A549 (cell line): ENCODE results near the gene PDIA5. TPM values are rescaled to one million over a fixed set of nuclear protein-coding genes. Genes with fewer than 3 reads are reported as not detected.

Source experiments
- ATAC-seq, 2 experiments: fragments of 200-7000 bp in 1 of 2; fragments of >200 bp in 1 of 2; cut with Nextera tagmentation in 1 of 2; cut with Tn5 transposase in 1 of 2; 3 replicates each; pipeline versions ENCODE4 v1.8.0 to v1.9.1; 2018 to 2020; ENCODE audit warnings: mild to moderate bottlenecking in 1 of 2, moderate library complexity in 1 of 2
- CTCF ChIA-PET: fragments of 300-600 bp; sonication (Branson Sonifier 250); formaldehyde crosslinking; extraction: SDS; loops from one replicate; lab custom pipeline; 2021; ENCODE audit warnings: antibody characterized with exemption, inconsistent platforms; lab: Yijun Ruan, JAX
- POLR2A ChIA-PET: fragments of 350-600 bp; formaldehyde crosslinking; extraction: SDS; loops from one replicate; lab custom pipeline; 2021; ENCODE audit warnings: antibody characterized with exemption, inconsistent platforms; lab: Yijun Ruan, JAX
- DNase-seq, 2 experiments: peaks; one replicate each; pipeline versions ENCODE4 v3.0.0 to v3.0.0-alpha.2; 2011 to 2016; ENCODE audit warnings: low read depth in 1 of 2, low spot score in 1 of 2
- FAIRE-seq: peaks from 2 replicates; lab custom pipeline; 2011; peaks lifted over from hg19 to GRCh38; lab: Jason Lieb, UNC
- H3K27ac ChIP-seq, 2 experiments: fragments of >200 bp; sonication (Bioruptor Twin); formaldehyde crosslinking; 3 replicates each; pipeline ENCODE4 v1.5.1; 2016 to 2017
- H3K4me1 ChIP-seq: fragments of >200 bp; sonication (Bioruptor Twin); formaldehyde crosslinking; 3 replicates; pipeline ENCODE4 v1.6.1; 2016
- H3K4me2 ChIP-seq: fragments of >200 bp; sonication (Bioruptor Twin); formaldehyde crosslinking; 3 replicates; pipeline ENCODE4 v1.6.1; 2016
- H3K4me3 ChIP-seq: fragments of >200 bp; sonication (Bioruptor Twin); formaldehyde crosslinking; 3 replicates; pipeline ENCODE4 v1.5.1; 2016
- H3K9me3 ChIP-seq: fragments of >200 bp; sonication (Bioruptor Twin); formaldehyde crosslinking; 3 replicates; pipeline ENCODE4 v1.6.1; 2016
- EHMT2 ChIP-seq: fragments of 200-600 bp; sonication (generic); IDR thresholded peaks from 2 replicates; pipeline ENCODE4 v1.6.1; 2016; ENCODE audit warnings: antibody characterized with exemption, low read depth, mild to moderate bottlenecking, moderate library complexity
- FOXS1 ChIP-seq: fragments of 250-450 bp; sonication (Bioruptor Pico); IDR thresholded peaks from 2 replicates; pipeline ENCODE4 v1.5.0; 2020; ENCODE audit warnings: mild to moderate bottlenecking, moderate library complexity
- HDAC2 ChIP-seq: fragments of 200-600 bp; sonication (generic); IDR thresholded peaks from 2 replicates; pipeline ENCODE4 v1.6.1; 2016
- HOXB13 ChIP-seq: fragments of 250-450 bp; sonication (Bioruptor Pico); IDR thresholded peaks from 2 replicates; pipeline ENCODE4 v1.5.0; 2020; ENCODE audit warnings: low read depth, mild to moderate bottlenecking, moderate library complexity
- JUNB ChIP-seq: fragments of >200 bp; sonication (Bioruptor Twin); formaldehyde crosslinking; IDR thresholded peaks from 2 replicates; pipeline ENCODE4 v1.6.1; 2016
- MAFK ChIP-seq: fragments of 450-650 bp; IDR thresholded peaks from 2 replicates; pipeline ENCODE4 v1.6.1; 2014; ENCODE audit not compliant: partially characterized antibody
- MYC ChIP-seq: IDR thresholded peaks from 2 replicates; pipeline ENCODE4 v1.6.1; 2012; ENCODE audit warnings: mild to moderate bottlenecking, inconsistent platforms, low read length, improper control_type of control experiment, borderline replicate concordance
- NFE2L2 ChIP-seq: fragments of 150-350 bp; conservative IDR thresholded peaks from 2 replicates; pipeline ENCODE4 v1.6.1; 2014; ENCODE audit warnings: low read length
- NPAS2 ChIP-seq: fragments of 250-450 bp; sonication (Bioruptor Pico); IDR thresholded peaks from 2 replicates; pipeline ENCODE4 v1.8.0; 2022; ENCODE audit warnings: mild to moderate bottlenecking, moderate library complexity, borderline replicate concordance
- POLR2A ChIP-seq: IDR thresholded peaks from 2 replicates; pipeline ENCODE4 v1.6.1; 2012; ENCODE audit warnings: mild to moderate bottlenecking, low read length
- RAD21 ChIP-seq, 2 experiments: fragments of >200 bp in 1 of 2; sonication (Bioruptor Twin) in 1 of 2; formaldehyde crosslinking in 1 of 2; IDR thresholded peaks in 1 of 2; conservative IDR thresholded peaks in 1 of 2; 2 replicates in 1 of 2; 3 replicates in 1 of 2; pipeline ENCODE4 v1.6.1; 2012 to 2018; ENCODE audit warnings: inconsistent platforms in 1 of 2
- RCOR1 ChIP-seq: fragments of 150-350 bp; IDR thresholded peaks from 2 replicates; pipeline ENCODE4 v1.6.1; 2014; ENCODE audit warnings: antibody characterized with exemption, low read length, low read depth
- TP53 ChIP-seq: fragments of 250-450 bp; sonication (Bioruptor Pico); IDR thresholded peaks from 2 replicates; pipeline ENCODE4 v1.5.0; 2021; ENCODE audit warnings: mild to moderate bottlenecking, moderate library complexity
- ZC3H11A ChIP-seq: fragments of 450-650 bp; IDR thresholded peaks from 2 replicates; pipeline ENCODE4 v1.6.1; 2014; ENCODE audit warnings: antibody characterized with exemption, mild to moderate bottlenecking
- ZFP36 ChIP-seq: fragments of 450-650 bp; IDR thresholded peaks from 2 replicates; pipeline ENCODE4 v1.6.1; 2014; ENCODE audit warnings: borderline replicate concordance; ENCODE audit not compliant: partially characterized antibody
- ZNF302 ChIP-seq: fragments of 250-450 bp; sonication (Bioruptor Pico); IDR thresholded peaks from 2 replicates; pipeline ENCODE4 v1.9.0; 2021; ENCODE audit warnings: inconsistent platforms, mild to moderate bottlenecking, moderate library complexity
- ZSCAN20 ChIP-seq: fragments of 250-450 bp; sonication (Bioruptor Pico); IDR thresholded peaks from 2 replicates; pipeline ENCODE4 v1.8.0; 2022; ENCODE audit warnings: mild to moderate bottlenecking, moderate library complexity
- WGBS: methylation state at CpG from one replicate; pipeline ENCODE4 v1.1.6; 2017; ENCODE audit errors: missing lambda C conversion rate; 5-methylcytosine and 5-hydroxymethylcytosine counted together
- polyA plus RNA-seq, 4 experiments: library from polyadenylated mRNA; depleted of rRNA in 3 of 4; stranded (reverse); fragments of >200 nt; fragmentation: RNase III in 1 of 4; extraction: RNeasy Plus Mini Kit Qiagen cat#74134 plus additional on column Dnase treatment in 1 of 4; gene quantifications; 2 replicates in 3 of 4; 3 replicates in 1 of 4; pipeline ENCODE4 v1.2.3, GENCODE V29; 2011 to 2017
- TF ChIP-seq, protein P1 (sequence below): fragments of >200 bp; sonication (Bioruptor Twin); formaldehyde crosslinking; IDR thresholded peaks from 3 replicates; pipeline ENCODE4 v1.5.1; 2016
- TF ChIP-seq, protein P2 (sequence below): fragments of 150-350 bp; IDR thresholded peaks from 2 replicates; pipeline ENCODE4 v1.6.1; 2014; ENCODE audit warnings: low read depth, mild to moderate bottlenecking, low read length
- TF ChIP-seq, protein P3 (sequence below): fragments of 250-450 bp; sonication (Bioruptor Pico); IDR thresholded peaks from 2 replicates; pipeline ENCODE4 v1.5.0; 2020; ENCODE audit warnings: low read depth, mild to moderate bottlenecking, moderate library complexity
- TF ChIP-seq, protein P4 (sequence below): fragments of >200 bp; sonication (Bioruptor Twin); formaldehyde crosslinking; IDR thresholded peaks from 2 replicates; pipeline ENCODE4 v1.6.1; 2016
- TF ChIP-seq, protein P5 (sequence below): fragments of 200-600 bp; sonication (generic); IDR thresholded peaks from 2 replicates; pipeline ENCODE4 v1.6.1; 2016; ENCODE audit warnings: antibody characterized with exemption, mild to moderate bottlenecking, moderate library complexity
- TF ChIP-seq, protein P6 (sequence below): fragments of >200 bp; sonication (Bioruptor Twin); formaldehyde crosslinking; IDR thresholded peaks from 3 replicates; pipeline ENCODE4 v1.6.1; 2016

PDIA5 gene
- polyA plus RNA-seq, 2 of the 4 experiments (the other 2 are of a cell fraction), result 17.5 to 28.1 TPM

DNA sequence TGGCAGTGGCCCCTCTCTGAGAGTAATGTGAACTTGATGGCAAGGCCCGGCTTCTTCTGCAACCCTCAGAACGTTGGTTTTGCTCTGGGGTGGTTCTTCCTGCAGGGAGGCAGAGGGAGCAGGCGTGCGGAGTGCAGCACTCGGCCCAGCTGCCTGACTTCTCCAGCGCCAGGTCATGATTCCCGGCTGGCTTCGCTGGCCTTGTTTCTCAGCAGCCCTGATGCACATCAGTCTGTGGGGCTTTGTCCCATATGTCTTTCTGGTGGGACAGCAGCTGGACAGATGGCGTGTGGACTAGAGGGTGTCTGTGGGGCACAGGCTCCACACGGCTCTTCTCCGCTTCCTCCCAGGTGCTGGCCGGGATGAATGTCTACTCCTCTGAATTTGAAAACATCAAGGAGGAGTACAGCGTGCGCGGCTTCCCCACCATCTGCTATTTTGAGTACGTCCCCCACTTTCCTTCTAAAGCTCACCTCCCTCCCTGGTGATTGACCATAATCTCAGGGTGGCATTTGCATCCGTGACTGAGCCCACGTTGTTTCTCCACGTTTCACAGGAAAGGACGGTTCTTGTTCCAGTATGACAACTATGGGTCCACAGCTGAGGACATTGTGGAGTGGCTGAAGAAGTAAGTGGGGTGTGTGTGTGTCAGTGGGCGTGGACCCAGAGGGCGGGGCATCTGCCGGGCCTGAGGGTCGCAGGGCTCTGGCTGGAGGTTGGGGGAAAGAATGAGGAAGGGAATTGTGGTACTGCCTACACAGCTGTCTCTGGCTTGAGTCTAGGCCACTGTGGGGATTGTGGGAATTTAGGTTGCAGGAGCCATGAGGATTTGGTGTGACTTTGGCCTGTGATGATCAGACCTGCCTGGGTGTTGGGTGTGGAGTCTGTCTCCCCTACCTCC is 57.1 kb downstream of the PDIA5 start:
- FAIRE-seq, result no peak
- H3K4me2 ChIP-seq, result no peak overlapping the region
- TF ChIP-seq, protein P1, sequence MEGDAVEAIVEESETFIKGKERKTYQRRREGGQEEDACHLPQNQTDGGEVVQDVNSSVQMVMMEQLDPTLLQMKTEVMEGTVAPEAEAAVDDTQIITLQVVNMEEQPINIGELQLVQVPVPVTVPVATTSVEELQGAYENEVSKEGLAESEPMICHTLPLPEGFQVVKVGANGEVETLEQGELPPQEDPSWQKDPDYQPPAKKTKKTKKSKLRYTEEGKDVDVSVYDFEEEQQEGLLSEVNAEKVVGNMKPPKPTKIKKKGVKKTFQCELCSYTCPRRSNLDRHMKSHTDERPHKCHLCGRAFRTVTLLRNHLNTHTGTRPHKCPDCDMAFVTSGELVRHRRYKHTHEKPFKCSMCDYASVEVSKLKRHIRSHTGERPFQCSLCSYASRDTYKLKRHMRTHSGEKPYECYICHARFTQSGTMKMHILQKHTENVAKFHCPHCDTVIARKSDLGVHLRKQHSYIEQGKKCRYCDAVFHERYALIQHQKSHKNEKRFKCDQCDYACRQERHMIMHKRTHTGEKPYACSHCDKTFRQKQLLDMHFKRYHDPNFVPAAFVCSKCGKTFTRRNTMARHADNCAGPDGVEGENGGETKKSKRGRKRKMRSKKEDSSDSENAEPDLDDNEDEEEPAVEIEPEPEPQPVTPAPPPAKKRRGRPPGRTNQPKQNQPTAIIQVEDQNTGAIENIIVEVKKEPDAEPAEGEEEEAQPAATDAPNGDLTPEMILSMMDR, result no peak
- TF ChIP-seq MYC (no peak), ZFP36 (no peak), RAD21 (conservative IDR thresholded peaks at IDR 0.05 in 1 of 2, IDR thresholded peaks at IDR 0.05 in 1 of 2) (no peak), ZC3H11A (no peak), ZNF302 (CRISPR knock-in tag) (no peak), MAFK (no peak), NFE2L2 (no peak)
- TF ChIP-seq, all 56 proteins: peak for 0
- ChIA-PET CTCF (interaction anchor here (1.0 kb wide), 1 partner anchor 57 kb away, joined by 3 read pairs; the partner anchor contains the start of gene PDIA5), POLR2A (no interaction called here)
- DNase-seq, result no peak
- Histone ChIP-seq H3K27ac (no peak overlapping the region), H3K9me3 (no peaks in the 10 kb centered on the region), H3K4me1 (no peaks in the 10 kb centered on the region; the same call in 2 of the 3 replicates), H3K4me3 (no peak overlapping the region)
- 84% methylated on average over 24 of the region's 24 CpGs for WGBS
- ATAC-seq, result no peak

DNA sequence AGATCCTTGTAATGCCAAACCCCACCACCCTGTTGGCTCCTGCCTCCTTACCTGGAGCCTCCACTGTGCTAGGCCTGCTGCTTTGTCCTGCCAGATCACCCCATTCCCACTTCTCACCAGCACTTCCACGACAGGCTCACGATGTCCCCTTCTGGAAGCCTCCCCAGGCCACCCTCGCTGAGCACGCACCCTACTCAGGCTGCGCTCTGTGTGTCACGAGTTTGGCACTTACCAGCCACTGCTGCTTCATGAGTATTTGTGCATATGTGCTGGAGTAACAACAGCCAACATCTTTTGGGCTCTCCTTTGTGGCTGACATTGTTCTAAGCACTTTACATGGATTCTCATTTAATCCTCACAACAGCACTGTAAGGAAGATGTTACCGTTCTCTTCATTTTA is 58.1 kb downstream of the PDIA5 start:
- Histone ChIP-seq H3K4me1 (no peaks in the 10 kb centered on the region; the same call in 2 of the 3 replicates), H3K9me3 (no peaks in the 10 kb centered on the region), H3K4me3 (no peak overlapping the region), H3K4me2 (no peak overlapping the region), H3K27ac (no peak overlapping the region)
- TF ChIP-seq TP53 (no peak), MAFK (no peak), NPAS2 (no peak), HDAC2 (no peak), RAD21 (conservative IDR thresholded peaks at IDR 0.05 in 1 of 2, IDR thresholded peaks at IDR 0.05 in 1 of 2) (no peak), HOXB13 (CRISPR knock-in tag) (no peak), RCOR1 (no peak), POLR2A (no peak), JUNB (no peak), FOXS1 (CRISPR knock-in tag) (no peak), EHMT2 (no peak), ZSCAN20 (CRISPR knock-in tag) (no peak)
- TF ChIP-seq, protein P2, sequence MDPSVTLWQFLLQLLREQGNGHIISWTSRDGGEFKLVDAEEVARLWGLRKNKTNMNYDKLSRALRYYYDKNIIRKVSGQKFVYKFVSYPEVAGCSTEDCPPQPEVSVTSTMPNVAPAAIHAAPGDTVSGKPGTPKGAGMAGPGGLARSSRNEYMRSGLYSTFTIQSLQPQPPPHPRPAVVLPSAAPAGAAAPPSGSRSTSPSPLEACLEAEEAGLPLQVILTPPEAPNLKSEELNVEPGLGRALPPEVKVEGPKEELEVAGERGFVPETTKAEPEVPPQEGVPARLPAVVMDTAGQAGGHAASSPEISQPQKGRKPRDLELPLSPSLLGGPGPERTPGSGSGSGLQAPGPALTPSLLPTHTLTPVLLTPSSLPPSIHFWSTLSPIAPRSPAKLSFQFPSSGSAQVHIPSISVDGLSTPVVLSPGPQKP, result no peak
- TF ChIP-seq, protein P3, sequence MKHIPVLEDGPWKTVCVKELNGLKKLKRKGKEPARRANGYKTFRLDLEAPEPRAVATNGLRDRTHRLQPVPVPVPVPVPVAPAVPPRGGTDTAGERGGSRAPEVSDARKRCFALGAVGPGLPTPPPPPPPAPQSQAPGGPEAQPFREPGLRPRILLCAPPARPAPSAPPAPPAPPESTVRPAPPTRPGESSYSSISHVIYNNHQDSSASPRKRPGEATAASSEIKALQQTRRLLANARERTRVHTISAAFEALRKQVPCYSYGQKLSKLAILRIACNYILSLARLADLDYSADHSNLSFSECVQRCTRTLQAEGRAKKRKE (CRISPR knock-in tag), result no peak
- TF ChIP-seq, protein P4, sequence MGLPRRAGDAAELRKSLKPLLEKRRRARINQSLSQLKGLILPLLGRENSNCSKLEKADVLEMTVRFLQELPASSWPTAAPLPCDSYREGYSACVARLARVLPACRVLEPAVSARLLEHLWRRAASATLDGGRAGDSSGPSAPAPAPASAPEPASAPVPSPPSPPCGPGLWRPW, result no peak
- TF ChIP-seq, protein P5, sequence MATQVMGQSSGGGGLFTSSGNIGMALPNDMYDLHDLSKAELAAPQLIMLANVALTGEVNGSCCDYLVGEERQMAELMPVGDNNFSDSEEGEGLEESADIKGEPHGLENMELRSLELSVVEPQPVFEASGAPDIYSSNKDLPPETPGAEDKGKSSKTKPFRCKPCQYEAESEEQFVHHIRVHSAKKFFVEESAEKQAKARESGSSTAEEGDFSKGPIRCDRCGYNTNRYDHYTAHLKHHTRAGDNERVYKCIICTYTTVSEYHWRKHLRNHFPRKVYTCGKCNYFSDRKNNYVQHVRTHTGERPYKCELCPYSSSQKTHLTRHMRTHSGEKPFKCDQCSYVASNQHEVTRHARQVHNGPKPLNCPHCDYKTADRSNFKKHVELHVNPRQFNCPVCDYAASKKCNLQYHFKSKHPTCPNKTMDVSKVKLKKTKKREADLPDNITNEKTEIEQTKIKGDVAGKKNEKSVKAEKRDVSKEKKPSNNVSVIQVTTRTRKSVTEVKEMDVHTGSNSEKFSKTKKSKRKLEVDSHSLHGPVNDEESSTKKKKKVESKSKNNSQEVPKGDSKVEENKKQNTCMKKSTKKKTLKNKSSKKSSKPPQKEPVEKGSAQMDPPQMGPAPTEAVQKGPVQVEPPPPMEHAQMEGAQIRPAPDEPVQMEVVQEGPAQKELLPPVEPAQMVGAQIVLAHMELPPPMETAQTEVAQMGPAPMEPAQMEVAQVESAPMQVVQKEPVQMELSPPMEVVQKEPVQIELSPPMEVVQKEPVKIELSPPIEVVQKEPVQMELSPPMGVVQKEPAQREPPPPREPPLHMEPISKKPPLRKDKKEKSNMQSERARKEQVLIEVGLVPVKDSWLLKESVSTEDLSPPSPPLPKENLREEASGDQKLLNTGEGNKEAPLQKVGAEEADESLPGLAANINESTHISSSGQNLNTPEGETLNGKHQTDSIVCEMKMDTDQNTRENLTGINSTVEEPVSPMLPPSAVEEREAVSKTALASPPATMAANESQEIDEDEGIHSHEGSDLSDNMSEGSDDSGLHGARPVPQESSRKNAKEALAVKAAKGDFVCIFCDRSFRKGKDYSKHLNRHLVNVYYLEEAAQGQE, result no peak
- TF ChIP-seq, protein P6, sequence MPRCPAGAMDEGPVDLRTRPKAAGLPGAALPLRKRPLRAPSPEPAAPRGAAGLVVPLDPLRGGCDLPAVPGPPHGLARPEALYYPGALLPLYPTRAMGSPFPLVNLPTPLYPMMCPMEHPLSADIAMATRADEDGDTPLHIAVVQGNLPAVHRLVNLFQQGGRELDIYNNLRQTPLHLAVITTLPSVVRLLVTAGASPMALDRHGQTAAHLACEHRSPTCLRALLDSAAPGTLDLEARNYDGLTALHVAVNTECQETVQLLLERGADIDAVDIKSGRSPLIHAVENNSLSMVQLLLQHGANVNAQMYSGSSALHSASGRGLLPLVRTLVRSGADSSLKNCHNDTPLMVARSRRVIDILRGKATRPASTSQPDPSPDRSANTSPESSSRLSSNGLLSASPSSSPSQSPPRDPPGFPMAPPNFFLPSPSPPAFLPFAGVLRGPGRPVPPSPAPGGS, result no peak
- no peak for FAIRE-seq
- 91% methylated on average over 7 of the region's 7 CpGs for WGBS
- ChIA-PET POLR2A (no interaction called here), CTCF (no interaction called here)
- DNase-seq, result no peak
- no peak for ATAC-seq
